Neural progenitor cell (in vitro differentiated cells): Measurements from ENCODE around the gene ASB8. TPM values are rescaled to one million over a fixed set of nuclear protein-coding genes. Genes with fewer than 3 reads are reported as not detected.

ENCODE experiments used
- DNase-seq: peaks from one replicate; pipeline ENCODE4 v3.0.0-alpha.2; 2016; ENCODE audit warnings: low spot score
- H2AFZ ChIP-seq: fragments of 200-600 bp; sonication (generic); replicated peaks from 2 replicates; pipeline ENCODE4 v1.6.1; 2016; ENCODE audit warnings: antibody characterized with exemption
- H3F3A ChIP-seq: fragments of 200-600 bp; sonication (generic); 2 replicates; pipeline ENCODE4 v1.6.1; 2016; ENCODE audit warnings: antibody characterized with exemption, low read depth
- H3K27ac ChIP-seq: fragments of 200-600 bp; sonication (generic); 2 replicates; pipeline ENCODE4 v1.5.1; 2016; ENCODE audit warnings: mild to moderate bottlenecking
- H3K27me3 ChIP-seq: fragments of 200-600 bp; sonication (generic); 2 replicates; pipeline ENCODE4 v1.6.1; 2016; ENCODE audit warnings: mild to moderate bottlenecking, moderate library complexity
- H3K36me3 ChIP-seq: fragments of 200-600 bp; sonication (generic); 2 replicates; pipeline ENCODE4 v1.5.1; 2016
- H3K4me1 ChIP-seq: fragments of 200-600 bp; sonication (generic); 2 replicates; pipeline ENCODE4 v1.6.1; 2016; ENCODE audit warnings: mixed run types
- H3K4me2 ChIP-seq: fragments of 200-600 bp; sonication (generic); 2 replicates; pipeline ENCODE4 v1.6.1; 2016
- H3K4me3 ChIP-seq: fragments of 200-600 bp; sonication (generic); 2 replicates; pipeline ENCODE4 v1.5.1; 2016
- H3K79me2 ChIP-seq: fragments of 200-600 bp; sonication (generic); 2 replicates; pipeline ENCODE4 v1.6.1; 2016; ENCODE audit warnings: low read depth
- H3K9ac ChIP-seq: fragments of 200-600 bp; sonication (generic); 2 replicates; pipeline ENCODE4 v1.6.1; 2016
- H3K9me3 ChIP-seq: fragments of 200-600 bp; sonication (generic); 2 replicates; pipeline ENCODE4 v1.5.1; 2016; ENCODE audit warnings: low read depth
- H4K20me1 ChIP-seq: fragments of 200-600 bp; sonication (generic); 2 replicates; pipeline ENCODE4 v1.6.1; 2016; ENCODE audit warnings: low read depth
- H3K27ac Mint-ChIP-seq: 3 replicates; pipeline ENCODE4 v1.8.0; 2021; ENCODE audit warnings: mixed read lengths
- H3K27me3 Mint-ChIP-seq: 2 replicates; pipeline ENCODE4 v1.8.0; 2022; ENCODE audit warnings: low read depth, mild to moderate bottlenecking, inconsistent platforms, moderate library complexity, mixed read lengths; ENCODE audit not compliant: insufficient read depth
- H3K36me3 Mint-ChIP-seq: 3 replicates; pipeline ENCODE4 v1.8.0; 2021; ENCODE audit warnings: mixed read lengths
- H3K4me1 Mint-ChIP-seq: 3 replicates; pipeline ENCODE4 v1.8.0; 2021; ENCODE audit warnings: mixed read lengths
- H3K4me3 Mint-ChIP-seq: 3 replicates; pipeline ENCODE4 v1.8.0; 2021; ENCODE audit warnings: mild to moderate bottlenecking, moderate library complexity, mixed read lengths
- H3K9me3 Mint-ChIP-seq: 3 replicates; pipeline ENCODE4 v1.8.0; 2020; ENCODE audit warnings: mixed read lengths
- EZH2 ChIP-seq: fragments of 200-600 bp; sonication (generic); IDR thresholded peaks from 2 replicates; pipeline ENCODE4 v1.6.1; 2017; ENCODE audit warnings: antibody characterized with exemption, mild to moderate bottlenecking, moderate library complexity
- EZH2phosphoT487 ChIP-seq: fragments of 200-600 bp; sonication (generic); IDR thresholded peaks from 2 replicates; pipeline ENCODE4 v1.6.1; 2017; ENCODE audit warnings: antibody characterized with exemption
- total RNA-seq: library from RNA; depleted of rRNA; stranded (reverse); fragments of >200 nt; gene quantifications from 2 replicates; pipeline ENCODE4 v1.2.3, GENCODE V29; 2015; ENCODE audit warnings: low replicate concordance
- TF ChIP-seq, protein P1 (sequence below): fragments of 200-600 bp; sonication (generic); IDR thresholded peaks from 2 replicates; pipeline ENCODE4 v1.5.1; 2017; ENCODE audit warnings: antibody characterized with exemption, mild to moderate bottlenecking

Gene ASB8
- total RNA-seq, 1 donor from 2014 or later: 4.2 TPM

DNA sequence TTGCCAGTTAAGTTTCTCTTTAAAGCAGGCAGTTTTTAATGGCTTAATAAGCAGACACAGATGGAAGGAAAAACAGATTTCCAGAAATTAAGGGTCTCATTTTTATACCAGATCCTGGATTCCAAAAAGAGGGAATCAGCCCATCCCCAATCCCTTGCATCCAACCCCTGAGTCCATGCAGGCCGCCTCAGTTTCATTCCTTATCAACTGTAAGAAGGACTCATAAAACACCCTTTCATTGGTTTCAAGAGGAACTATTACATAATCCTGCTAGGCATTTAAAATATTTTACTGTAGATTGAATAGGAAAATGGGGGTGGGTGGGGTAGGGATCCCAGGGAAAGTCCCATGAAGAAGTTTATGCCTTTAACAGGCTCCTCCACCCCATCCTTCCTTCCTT lies 35.5 kb upstream of the ASB8 start:
- H3F3A ChIP-seq: peaks cover 16% of the 10 kb centered on the region
- Mint-ChIP-seq H3K27ac (no peak overlapping the region), H3K27me3 (no peaks in the 10 kb centered on the region)

DNA sequence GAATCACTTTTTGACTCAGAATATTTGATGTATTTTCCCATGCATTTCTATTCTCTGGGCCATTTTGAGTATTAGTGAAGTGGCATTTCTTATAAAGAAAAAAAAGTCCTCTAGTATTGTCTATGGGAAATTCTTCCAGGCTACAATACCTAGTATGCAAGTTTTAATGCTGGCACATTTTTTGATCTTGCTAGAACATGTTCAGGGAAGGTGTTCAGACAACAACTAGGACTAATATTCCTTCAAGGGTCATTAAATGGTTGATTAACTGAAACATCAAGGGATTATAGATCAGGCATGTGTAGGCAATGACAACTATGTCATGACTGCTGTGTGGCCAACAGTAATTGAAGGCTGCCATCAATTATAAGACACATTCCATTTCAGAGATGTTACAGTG lies 33.8 kb upstream of the ASB8 start:
- Histone ChIP-seq H3K9me3 (no peaks in the 10 kb centered on the region), H2AFZ (no peak overlapping the region), H3K9ac (no peak overlapping the region), H3K4me3 (no peak overlapping the region), H3K79me2 (no peaks in the 10 kb centered on the region), H3K4me1 (no peaks in the 10 kb centered on the region), H3K4me2 (no peak overlapping the region), H4K20me1 (no peaks in the 10 kb centered on the region), H3K36me3 (no peaks in the 10 kb centered on the region), H3F3A (peaks cover 6% of the 10 kb centered on the region), H3K27ac (no peak overlapping the region), H3K27me3 (peaks cover 75% of the 10 kb centered on the region)
- Mint-ChIP-seq H3K4me3 (no peak overlapping the region), H3K27ac (no peak overlapping the region), H3K27me3 (peaks cover 5% of the 10 kb centered on the region), H3K9me3 (no peaks in the 10 kb centered on the region), H3K4me1 (peaks cover 18% of the 10 kb centered on the region), H3K36me3 (no peaks in the 10 kb centered on the region)
- DNase-seq: no peak
- TF ChIP-seq EZH2phosphoT487: no peak
- no peak for TF ChIP-seq EZH2
- TF ChIP-seq, protein P1, sequence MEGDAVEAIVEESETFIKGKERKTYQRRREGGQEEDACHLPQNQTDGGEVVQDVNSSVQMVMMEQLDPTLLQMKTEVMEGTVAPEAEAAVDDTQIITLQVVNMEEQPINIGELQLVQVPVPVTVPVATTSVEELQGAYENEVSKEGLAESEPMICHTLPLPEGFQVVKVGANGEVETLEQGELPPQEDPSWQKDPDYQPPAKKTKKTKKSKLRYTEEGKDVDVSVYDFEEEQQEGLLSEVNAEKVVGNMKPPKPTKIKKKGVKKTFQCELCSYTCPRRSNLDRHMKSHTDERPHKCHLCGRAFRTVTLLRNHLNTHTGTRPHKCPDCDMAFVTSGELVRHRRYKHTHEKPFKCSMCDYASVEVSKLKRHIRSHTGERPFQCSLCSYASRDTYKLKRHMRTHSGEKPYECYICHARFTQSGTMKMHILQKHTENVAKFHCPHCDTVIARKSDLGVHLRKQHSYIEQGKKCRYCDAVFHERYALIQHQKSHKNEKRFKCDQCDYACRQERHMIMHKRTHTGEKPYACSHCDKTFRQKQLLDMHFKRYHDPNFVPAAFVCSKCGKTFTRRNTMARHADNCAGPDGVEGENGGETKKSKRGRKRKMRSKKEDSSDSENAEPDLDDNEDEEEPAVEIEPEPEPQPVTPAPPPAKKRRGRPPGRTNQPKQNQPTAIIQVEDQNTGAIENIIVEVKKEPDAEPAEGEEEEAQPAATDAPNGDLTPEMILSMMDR: no peak

More for the DNA sequence above, 35.5 kb upstream of the ASB8 start:
- H3K4me2 ChIP-seq: no peak overlapping the region
- H4K20me1 ChIP-seq: no peaks in the 10 kb centered on the region
- H3K27me3 ChIP-seq: peaks cover 67% of the 10 kb centered on the region
- H3K36me3 Mint-ChIP-seq: no peaks in the 10 kb centered on the region
- H3K4me1 Mint-ChIP-seq: peaks cover 13% of the 10 kb centered on the region
- TF ChIP-seq, protein P1: no peak
- no peak for TF ChIP-seq EZH2phosphoT487
- TF ChIP-seq EZH2: no peak
- no peak overlapping the region for H3K4me3 ChIP-seq
- H3K9me3 Mint-ChIP-seq: no peaks in the 10 kb centered on the region
- no peak for DNase-seq
- no peaks in the 10 kb centered on the region for H3K79me2 ChIP-seq
- no peak overlapping the region for H2AFZ ChIP-seq
- no peak overlapping the region for H3K27ac ChIP-seq
- no peak overlapping the region for H3K9ac ChIP-seq
- no peaks in the 10 kb centered on the region for H3K36me3 ChIP-seq
- H3K9me3 ChIP-seq: no peaks in the 10 kb centered on the region
- no peak overlapping the region for H3K4me3 Mint-ChIP-seq
- peaks cover 6% of the 10 kb centered on the region for H3K4me1 ChIP-seq

DNA sequence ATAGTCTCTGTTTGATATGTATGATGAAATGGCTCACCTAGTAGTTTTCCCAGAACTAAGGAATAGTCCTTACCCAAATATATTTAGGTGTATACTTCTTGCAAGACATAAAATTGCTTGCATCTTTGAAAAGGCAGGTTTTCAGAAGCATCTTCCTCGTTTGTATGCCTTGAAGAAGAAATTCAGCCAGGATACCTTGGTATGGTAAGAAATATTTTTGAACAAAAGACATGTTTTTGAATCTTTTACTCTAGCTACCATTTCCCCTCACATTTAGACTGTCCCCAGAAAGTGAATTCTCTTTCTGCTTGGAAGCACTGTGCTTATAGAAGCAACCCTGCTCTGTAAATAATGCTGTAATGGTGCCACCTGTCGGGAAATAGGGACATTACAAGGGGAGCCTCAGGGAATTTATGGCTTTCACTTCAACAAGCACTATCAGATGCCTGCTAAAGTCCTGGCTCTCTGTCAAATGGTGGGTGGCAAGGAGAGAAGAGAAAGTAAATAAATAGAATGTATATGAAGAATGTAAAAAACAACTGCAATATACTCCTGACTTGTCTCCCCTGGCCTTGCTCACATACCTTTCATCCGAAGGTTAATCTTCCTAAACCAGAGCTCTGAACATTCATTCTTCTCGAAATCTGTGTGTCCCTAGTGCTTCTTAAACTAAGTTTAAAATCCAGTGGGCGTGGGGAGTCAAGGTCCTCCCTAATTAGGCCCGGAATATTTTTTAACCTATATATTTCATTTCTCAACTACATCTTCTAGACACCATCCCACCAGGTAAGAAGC lies 32.2 kb upstream of the ASB8 start:
- Histone ChIP-seq H3F3A (peaks cover 19% of the 10 kb centered on the region), H3K27ac (no peak overlapping the region), H3K79me2 (no peaks in the 10 kb centered on the region), H3K27me3 (peaks cover 75% of the 10 kb centered on the region), H3K9ac (no peak overlapping the region), H3K4me3 (no peak overlapping the region), H2AFZ (no peak overlapping the region), H3K4me2 (no peak overlapping the region), H3K9me3 (no peaks in the 10 kb centered on the region), H4K20me1 (no peaks in the 10 kb centered on the region), H3K4me1 (peaks cover 13% of the 10 kb centered on the region), H3K36me3 (no peaks in the 10 kb centered on the region)
- Mint-ChIP-seq H3K27me3 (peaks cover 10% of the 10 kb centered on the region), H3K9me3 (no peaks in the 10 kb centered on the region), H3K36me3 (no peaks in the 10 kb centered on the region), H3K27ac (no peak overlapping the region), H3K4me3 (no peak overlapping the region), H3K4me1 (peaks cover 26% of the 10 kb centered on the region)
- DNase-seq: peak; percentile 69
- no peak for TF ChIP-seq EZH2
- TF ChIP-seq, protein P1: peak; percentile 90
- no peak for TF ChIP-seq EZH2phosphoT487
